ENCODE measurements around the gene DMD.

The DMD gene

GRCh38 chrX:33133320-33133719 is 78.0 kb downstream of the DMD start:
- TF ChIP-seq CTCF (IDR thresholded peaks at IDR 0.05; ENCODE audit: insufficient read depth, low read depth, low read length, missing control alignments) = no peak
- no peak for DNase-seq (ENCODE audit: low read depth)

DNA sequence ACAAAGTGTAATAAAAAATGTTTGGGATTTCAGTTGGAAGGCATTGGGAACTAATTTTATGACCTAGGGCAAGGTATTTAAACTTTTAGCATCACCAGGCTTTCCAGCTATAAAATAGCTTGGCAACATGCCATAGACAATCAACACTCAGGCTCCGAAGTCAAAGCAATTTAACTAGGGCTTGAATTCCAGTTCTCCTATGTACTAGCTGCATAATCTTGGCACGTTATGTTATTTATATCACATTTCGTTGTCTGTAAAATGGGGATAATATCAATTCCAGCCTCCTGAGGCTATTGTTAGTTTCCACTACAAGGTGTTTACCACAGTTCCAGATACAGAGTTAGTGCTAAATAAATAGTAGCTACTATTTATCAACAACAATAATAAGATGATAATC is 78.8 kb downstream of the DMD start:
- H3K4me3 ChIP-seq (ENCODE audit: low read depth, low read length) = no peak overlapping the region
- no peak for TF ChIP-seq CTCF (IDR thresholded peaks at IDR 0.05; ENCODE audit: insufficient read depth, low read depth, low read length, missing control alignments)
- DNase-seq (ENCODE audit: low read depth) = no peak

More at GRCh38 chrX:33133320-33133719, 78.0 kb downstream of the DMD start:
- no peak overlapping the region for H3K4me3 ChIP-seq (ENCODE audit: low read depth, low read length)

DNA sequence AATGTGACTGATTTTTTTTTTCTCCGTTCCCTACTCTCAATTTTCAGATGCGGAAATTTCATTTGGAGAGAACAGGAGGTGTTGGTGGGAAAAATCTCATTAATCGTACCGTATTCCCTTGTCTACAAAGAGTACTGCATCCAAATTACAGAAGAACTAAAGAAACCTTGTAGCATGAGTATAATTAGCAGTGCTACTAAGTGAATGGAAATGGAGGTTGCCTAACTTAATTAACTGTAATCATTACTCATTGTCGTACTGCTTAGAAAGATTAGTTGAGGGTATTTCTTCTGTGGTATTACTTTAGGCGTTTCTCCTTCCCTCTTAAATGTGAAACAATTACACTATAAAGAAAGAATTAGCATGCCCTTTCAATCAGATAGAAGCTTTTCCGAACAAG is 81.7 kb downstream of the DMD start:
- no peak overlapping the region for H3K4me3 ChIP-seq (ENCODE audit: low read depth, low read length)
- no peak for DNase-seq (ENCODE audit: low read depth)

DNA sequence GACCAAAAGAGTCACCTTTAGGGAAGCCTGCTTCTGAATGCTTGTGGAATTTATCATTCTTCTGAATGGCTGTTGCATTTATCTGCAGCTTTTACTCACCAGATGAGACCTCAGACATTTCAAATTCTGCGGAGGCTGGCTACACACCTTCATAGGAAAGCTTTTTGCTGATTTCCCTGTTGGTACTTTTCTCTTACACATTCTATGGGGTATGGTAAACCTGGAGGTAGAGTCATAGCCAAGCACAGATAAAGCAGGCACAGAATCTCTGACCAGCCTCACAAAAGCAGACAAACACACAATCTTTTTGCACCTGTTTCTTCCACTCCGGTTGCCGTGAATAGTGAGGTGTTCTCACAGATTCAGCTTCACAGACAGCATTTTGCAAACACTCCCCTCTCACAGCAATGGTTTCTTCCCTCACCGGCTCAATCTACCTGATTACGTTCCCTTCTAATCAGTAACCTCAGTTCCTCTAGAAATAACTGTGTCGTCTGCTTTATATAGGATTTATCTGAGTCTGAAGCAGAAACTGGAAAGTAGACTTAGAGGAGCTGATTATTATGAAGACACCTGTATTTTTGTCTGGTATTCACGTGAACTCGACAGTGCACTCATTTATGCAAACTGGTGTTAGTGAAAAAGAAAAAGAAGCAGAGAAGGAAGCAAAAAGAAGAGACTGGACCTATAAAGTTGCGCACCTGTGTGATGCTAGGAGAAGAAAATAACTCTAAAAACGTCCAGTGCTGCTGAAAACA is 83.1 kb downstream of the DMD start:
- H3K4me3 ChIP-seq (ENCODE audit: low read depth, low read length) = no peak overlapping the region
- no peak for DNase-seq (ENCODE audit: low read depth)
- no peak for TF ChIP-seq CTCF (IDR thresholded peaks at IDR 0.05; ENCODE audit: insufficient read depth, low read depth, low read length, missing control alignments)

More for the DNA sequence above, 81.7 kb downstream of the DMD start:
- no peak for TF ChIP-seq CTCF (IDR thresholded peaks at IDR 0.05; ENCODE audit: insufficient read depth, low read depth, low read length, missing control alignments)

- no peak for DNase-seq (ENCODE audit: low read depth)
- no peak overlapping the region for H3K4me3 ChIP-seq (ENCODE audit: low read depth, low read length)
- no peak for TF ChIP-seq CTCF (IDR thresholded peaks at IDR 0.05; ENCODE audit: insufficient read depth, low read depth, low read length, missing control alignments)
Observed at GRCh38 chrX:33126469-33126868, 84.9 kb downstream of the DMD start.

GRCh38 chrX:33109858-33110257 is 101.5 kb downstream of the DMD start:
- no peak overlapping the region for H3K4me3 ChIP-seq (ENCODE audit: low read depth, low read length)
- no peak for DNase-seq (ENCODE audit: low read depth)
- TF ChIP-seq CTCF (IDR thresholded peaks at IDR 0.05; ENCODE audit: insufficient read depth, low read depth, low read length, missing control alignments) = no peak

GRCh38 chrX:33106737-33107136 is 104.6 kb downstream of the DMD start:
- TF ChIP-seq CTCF (IDR thresholded peaks at IDR 0.05; ENCODE audit: insufficient read depth, low read depth, low read length, missing control alignments) = no peak
- no peak overlapping the region for H3K4me3 ChIP-seq (ENCODE audit: low read depth, low read length)
- DNase-seq (ENCODE audit: low read depth) = no peak
